ENCODE data around the gene PDGFA. TPM values are rescaled to one million over a fixed set of nuclear protein-coding genes. Genes with fewer than 3 reads are reported as not detected.

PDGFA gene
- total and polyA plus RNA-seq, 5 donors: 18.3 to 44.3 (median 33.0) TPM

DNA sequence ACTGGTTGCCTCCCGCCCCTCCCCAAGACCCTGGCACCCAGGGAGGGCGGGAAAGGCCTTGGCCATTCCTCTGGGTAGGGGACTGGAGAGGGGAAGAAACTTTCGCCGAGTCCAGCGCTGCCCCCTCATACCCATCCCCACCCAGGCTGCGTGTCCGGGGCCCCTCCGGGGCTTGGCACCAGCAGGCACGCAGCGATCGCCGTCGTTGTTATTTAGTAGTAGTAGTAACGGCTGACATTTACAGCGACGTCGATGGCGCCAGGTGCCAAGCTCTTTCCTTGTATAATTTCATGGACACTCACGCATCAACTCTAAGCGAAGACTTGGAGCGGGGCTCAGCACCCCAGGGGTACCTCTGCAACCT is 3.3 kb upstream of the PDGFA start:
- Histone ChIP-seq H3K9me3 (ENCODE audit: control insufficient read depth, low read length) (no peaks in the 10 kb centered on the region), H3K27ac (ENCODE audit: low read length) (peak overlapping the region; percentile 86), H3K27me3 (ENCODE audit: control insufficient read depth, insufficient read depth) (no peaks in the 10 kb centered on the region), H3K4me3 (ENCODE audit: low read length) (peak overlapping the region; percentile 60), H3K4me1 (ENCODE audit: control insufficient read depth, insufficient read depth, low read length) (no peaks in the 10 kb centered on the region)
- intact Hi-C loops (cut with DNase I): loop anchor here in 2 of 4 donors (10.0 kb wide), 2 partner anchors 132 to 202 kb away; partner anchors contain the start of genes DNAAF5 (in 1 of the 2) and PRKAR1B (in 1 of the 2)
- peak in 1 of 3 donors; percentile 66 for DNase-seq
- 17% methylated on average over 21 of the region's 21 CpGs for WGBS
- no peak for ATAC-seq

GRCh38 chr7:522071-522950 is 2.7 kb upstream of the PDGFA start:
- WGBS: under 1% methylated on average over 91 of the region's 91 CpGs
- Histone ChIP-seq H3K27me3 (ENCODE audit: control insufficient read depth, insufficient read depth) (no peaks in the 10 kb centered on the region), H3K9me3 (ENCODE audit: control insufficient read depth, low read length) (no peaks in the 10 kb centered on the region)

DNA sequence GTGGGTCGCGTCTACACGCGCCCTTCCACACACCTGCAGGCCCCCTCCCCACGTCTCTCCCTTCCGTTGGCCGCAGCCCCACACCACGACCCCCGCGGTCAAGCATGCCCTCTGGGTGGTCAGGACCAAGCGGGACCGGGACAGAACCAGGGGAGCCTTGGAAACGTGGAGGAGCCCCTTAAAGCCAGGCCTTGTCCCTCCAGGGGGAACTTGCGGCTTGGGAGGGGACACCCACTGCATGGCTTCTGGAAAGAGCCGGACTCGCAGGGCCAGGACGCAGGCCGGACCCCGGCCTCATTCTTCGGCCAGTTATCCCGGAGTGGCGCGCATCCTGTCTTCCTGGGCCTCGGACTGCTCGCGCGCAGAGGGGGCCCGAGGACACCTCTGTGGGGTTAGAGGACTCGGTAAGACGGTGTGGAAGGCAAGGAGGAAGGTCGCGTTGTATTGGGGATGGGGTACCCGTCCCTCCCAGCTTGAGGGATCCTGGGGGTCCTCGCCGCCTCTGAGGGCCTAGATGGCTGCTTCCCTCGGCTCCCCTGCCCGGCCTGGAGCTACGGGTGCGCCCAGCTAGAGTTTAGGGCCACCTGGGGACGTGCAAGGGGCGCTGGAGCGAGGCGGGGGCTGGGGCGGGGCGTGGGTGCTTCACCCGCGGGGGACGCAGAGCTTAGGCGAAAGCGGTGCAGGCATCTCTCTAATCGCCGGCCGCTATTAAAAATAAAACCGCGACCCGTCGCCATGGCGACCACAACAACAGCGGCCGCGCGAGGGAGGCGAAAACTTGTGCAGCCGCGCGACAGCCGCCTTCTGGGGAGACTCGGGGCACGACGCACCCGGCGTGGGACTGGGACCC is 1.8 kb upstream of the PDGFA start:
- 13% methylated on average over 72 of the region's 72 CpGs for WGBS
- intact Hi-C loops (cut with DNase I): loop anchor here in 2 of 4 donors (10.0 kb wide), 2 partner anchors 133 to 203 kb away; partner anchors contain the start of genes DNAAF5 (in 1 of the 2) and PRKAR1B (in 1 of the 2)

More at GRCh38 chr7:522071-522950, 2.7 kb upstream of the PDGFA start:
- intact Hi-C loops (cut with DNase I): loop anchor here in 2 of 4 donors (10.0 kb wide), 2 partner anchors 132 to 202 kb away; partner anchors contain the start of genes DNAAF5 (in 1 of the 2) and PRKAR1B (in 1 of the 2)
- H3K4me3 ChIP-seq (ENCODE audit: low read length): peak overlapping the region; percentile 60
- ATAC-seq (peak; percentile 56), DNase-seq (peak; percentile 66 to 83 (median 81))
- peak overlapping the region; percentile 86 for H3K27ac ChIP-seq (ENCODE audit: low read length)
- H3K4me1 ChIP-seq (ENCODE audit: control insufficient read depth, insufficient read depth, low read length): no peaks in the 10 kb centered on the region

GRCh38 chr7:520503-521161 is 986 bp upstream of the PDGFA start:
- peak; percentile 0 to 4 for ATAC-seq
- no peaks in the 10 kb centered on the region for H3K9me3 ChIP-seq (ENCODE audit: control insufficient read depth, low read length)
- peak overlapping the region; percentile 87 for H3K4me3 ChIP-seq (ENCODE audit: low read length)
- H3K27ac ChIP-seq (ENCODE audit: low read length): peak overlapping the region; percentile 6
- WGBS: 19% methylated on average over 63 of the region's 63 CpGs
- H3K27me3 ChIP-seq (ENCODE audit: control insufficient read depth, insufficient read depth): no peaks in the 10 kb centered on the region
- intact Hi-C loops (cut with DNase I): loop anchor here in 2 of 4 donors (10.0 kb wide), 2 partner anchors 134 to 204 kb away; partner anchors contain the start of genes DNAAF5 (in 1 of the 2) and PRKAR1B (in 1 of the 2)
- H3K4me1 ChIP-seq (ENCODE audit: control insufficient read depth, insufficient read depth, low read length): no peaks in the 10 kb centered on the region
- peak in 1 of 3 donors; percentile 78 for DNase-seq

More for the DNA sequence above, 1.8 kb upstream of the PDGFA start:
- peak overlapping the region; percentile 60 for H3K4me3 ChIP-seq (ENCODE audit: low read length)
- H3K9me3 ChIP-seq (ENCODE audit: control insufficient read depth, low read length): no peaks in the 10 kb centered on the region
- no peaks in the 10 kb centered on the region for H3K27me3 ChIP-seq (ENCODE audit: control insufficient read depth, insufficient read depth)
- H3K4me1 ChIP-seq (ENCODE audit: control insufficient read depth, insufficient read depth, low read length): no peaks in the 10 kb centered on the region
- peak overlapping the region; percentile 34 for H3K27ac ChIP-seq (ENCODE audit: low read length)
- DNase-seq (peak; percentile 83 to 93 (median 92)), ATAC-seq (peak; percentile 10 to 32)

DNA sequence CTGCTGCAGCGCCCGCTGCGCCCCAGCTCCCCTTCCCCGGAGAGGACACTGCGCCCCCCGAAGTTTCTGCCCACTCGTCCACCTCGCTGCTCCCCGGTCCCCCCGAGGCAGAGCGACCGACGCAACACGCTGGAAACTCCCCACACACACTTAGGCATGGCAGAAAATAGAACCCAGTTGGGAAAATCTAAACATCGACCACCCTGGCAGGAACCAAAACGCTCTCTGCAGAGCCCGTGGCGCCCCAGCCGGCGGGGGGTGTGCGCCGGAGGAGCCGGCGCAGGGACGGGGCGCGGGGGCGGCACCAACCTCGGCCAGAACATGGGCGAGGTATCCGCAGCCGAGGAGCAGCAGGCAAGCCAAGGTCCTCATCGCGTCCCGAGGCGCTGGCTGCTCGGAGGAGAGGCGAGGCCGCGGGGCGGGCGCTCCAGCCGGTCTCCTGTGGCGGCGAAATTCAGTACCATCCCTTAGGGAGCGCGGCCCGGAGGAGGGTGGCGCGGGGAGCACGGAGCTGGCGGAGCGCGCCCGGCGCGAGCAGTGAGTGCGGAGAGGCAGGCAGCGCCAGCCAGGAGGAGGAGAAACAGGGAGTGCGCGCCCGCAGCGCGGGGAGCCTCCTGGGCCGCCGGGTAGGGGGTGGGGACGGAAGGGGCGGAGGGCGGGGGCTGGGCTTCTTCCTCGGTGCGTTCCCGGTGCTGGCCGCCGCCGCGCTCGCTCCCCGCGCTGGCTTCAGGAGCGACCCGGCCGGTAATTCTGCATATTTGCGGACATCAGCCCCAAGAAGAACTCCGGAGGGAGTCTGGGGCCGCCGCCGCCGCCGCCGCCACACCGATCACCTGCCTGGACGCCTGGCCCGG is 789 bp downstream of the PDGFA start:
- Histone ChIP-seq H3K4me3 (ENCODE audit: low read length) (peak overlapping the region; percentile 87), H3K9me3 (ENCODE audit: control insufficient read depth, low read length) (no peaks in the 10 kb centered on the region), H3K27me3 (ENCODE audit: control insufficient read depth, insufficient read depth) (no peaks in the 10 kb centered on the region), H3K4me1 (ENCODE audit: control insufficient read depth, insufficient read depth, low read length) (peaks cover 4% of the 10 kb centered on the region), H3K27ac (ENCODE audit: low read length) (peak overlapping the region; percentile 86)
- WGBS: under 1% methylated on average over 93 of the region's 93 CpGs
- DNase-seq (peak; percentile 84 to 94 (median 93)), ATAC-seq (peak; percentile 65 to 71)
- intact Hi-C loops (cut with DNase I): loop anchor here (5.0 to 10.0 kb wide), 4 partner anchors 136 to 216 kb away; no protein-coding TSS in a partner anchor

GRCh38 chr7:517774-518629 is 1.6 kb downstream of the PDGFA start:
- Histone ChIP-seq H3K4me3 (ENCODE audit: low read length) (peak overlapping the region; percentile 87), H3K27me3 (ENCODE audit: control insufficient read depth, insufficient read depth) (no peaks in the 10 kb centered on the region), H3K4me1 (ENCODE audit: control insufficient read depth, insufficient read depth, low read length) (peaks cover 4% of the 10 kb centered on the region), H3K27ac (ENCODE audit: low read length) (peak overlapping the region; percentile 34), H3K9me3 (ENCODE audit: control insufficient read depth, low read length) (no peaks in the 10 kb centered on the region)
- under 1% methylated on average over 70 of the region's 70 CpGs for WGBS
- DNase-seq: peak; percentile 82 to 95 (median 90)
- peak; percentile 7 to 27 for ATAC-seq
- intact Hi-C loops (cut with DNase I): loop anchor here (2.0 to 10.0 kb wide), 5 partner anchors 137 to 217 kb away; no protein-coding TSS in a partner anchor

DNA sequence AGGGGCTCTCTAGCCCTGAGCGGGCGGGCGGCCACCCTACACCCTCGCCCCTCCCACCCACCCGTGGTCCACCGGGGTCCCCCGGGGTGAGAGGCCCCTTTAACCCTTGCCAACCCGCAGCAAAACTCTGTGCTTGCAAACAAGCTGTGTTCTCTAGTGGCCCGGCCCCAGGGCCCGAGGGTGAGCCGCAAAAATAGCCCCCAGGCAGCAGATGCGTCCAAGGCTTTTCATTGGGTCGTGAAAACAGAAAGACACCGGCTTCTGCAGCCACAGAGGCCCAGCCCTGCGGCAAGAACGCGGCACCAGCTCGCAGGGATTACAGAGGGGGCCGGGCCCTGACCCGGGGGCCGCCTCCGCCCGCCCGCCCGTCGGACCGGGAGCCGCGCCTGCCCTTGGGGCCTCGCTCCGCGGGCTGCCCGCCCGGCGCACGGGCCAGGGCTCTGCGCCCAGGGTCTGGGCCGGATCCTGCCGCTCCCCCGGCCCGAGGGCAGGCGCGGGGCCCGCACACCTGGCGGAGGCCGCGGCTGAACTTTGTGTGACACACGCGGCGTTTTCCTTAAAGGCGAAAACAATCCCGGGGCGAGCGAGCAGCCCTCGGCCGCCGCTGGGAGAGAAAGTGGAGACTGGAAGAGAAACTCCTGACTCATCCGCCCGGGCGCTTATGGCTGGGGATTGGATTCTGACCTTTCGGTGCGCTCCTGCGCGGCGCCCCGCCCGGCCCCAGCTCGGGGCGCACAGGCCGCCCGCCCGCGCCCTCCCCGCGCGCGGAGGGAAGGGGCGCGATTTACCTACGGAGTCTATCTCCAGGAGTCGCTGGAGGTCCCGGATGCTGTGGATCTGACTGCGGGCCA is 2.8 kb downstream of the PDGFA start:
- intact Hi-C loops (cut with DNase I): loop anchor here (2.0 to 10.0 kb wide), 5 partner anchors 138 to 218 kb away; no protein-coding TSS in a partner anchor
- H3K4me3 ChIP-seq (ENCODE audit: low read length): peak overlapping the region; percentile 87
- no peaks in the 10 kb centered on the region for H3K9me3 ChIP-seq (ENCODE audit: control insufficient read depth, low read length)
- H3K27me3 ChIP-seq (ENCODE audit: control insufficient read depth, insufficient read depth): no peaks in the 10 kb centered on the region
- peak overlapping the region; percentile 43 for H3K27ac ChIP-seq (ENCODE audit: low read length)
- 3% methylated on average over 83 of the region's 83 CpGs for WGBS
- peaks cover 4% of the 10 kb centered on the region for H3K4me1 ChIP-seq (ENCODE audit: control insufficient read depth, insufficient read depth, low read length)
- ATAC-seq: no peak
- DNase-seq: peak in 2 of 3 donors; percentile 76 to 84

DNA sequence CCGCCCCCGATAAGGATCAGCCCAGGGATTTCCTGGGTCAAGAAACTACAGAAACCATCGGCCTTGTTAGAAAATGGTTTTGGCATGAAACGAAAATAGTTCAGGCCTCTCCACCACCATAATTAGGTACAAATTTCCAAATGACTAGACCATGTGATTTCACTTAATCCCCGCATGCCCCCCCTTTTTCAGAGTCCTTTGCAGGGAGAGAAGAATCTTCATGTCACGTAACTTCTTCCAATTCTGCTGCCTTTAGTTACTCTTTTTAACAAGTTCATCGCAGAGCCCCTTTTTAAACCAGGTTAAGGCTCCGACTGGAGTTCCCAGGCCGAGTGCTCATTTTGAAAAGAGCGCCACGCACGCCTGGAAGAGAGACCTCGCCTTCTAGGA is 3.4 kb downstream of the PDGFA start:
- intact Hi-C loops (cut with DNase I): loop anchor here (2.0 to 10.0 kb wide), 5 partner anchors 139 to 219 kb away; no protein-coding TSS in a partner anchor
- H3K4me3 ChIP-seq (ENCODE audit: low read length): peak overlapping the region; percentile 87
- no peaks in the 10 kb centered on the region for H3K9me3 ChIP-seq (ENCODE audit: control insufficient read depth, low read length)
- no peak overlapping the region for H3K27ac ChIP-seq (ENCODE audit: low read length)
- H3K4me1 ChIP-seq (ENCODE audit: control insufficient read depth, insufficient read depth, low read length): peaks cover 4% of the 10 kb centered on the region
- DNase-seq: peak in 1 of 3 donors; percentile 36
- H3K27me3 ChIP-seq (ENCODE audit: control insufficient read depth, insufficient read depth): no peaks in the 10 kb centered on the region
- no peak for ATAC-seq
- 32% methylated on average over 13 of the region's 13 CpGs for WGBS

Data from right cardiac atrium (tissue), 5 donors.